A673 (cell line): ENCODE data around the gene LBX1. TPM values are rescaled to one million over a fixed set of nuclear protein-coding genes. Genes with fewer than 3 reads are reported as not detected.
A peak's percentile ranks its signal among the peaks of the same experiment; 100 is the strongest.

Experiments used
- BruUV-seq: library from RNA; stranded (reverse); fragments of 400-500 nt; replicated peaks from 2 replicates; lab custom pipeline; 2021; lab: Mats Ljungman, UMichigan
- CTCF ChIA-PET: fragments of 300-600 bp; sonication (Branson Sonifier 250); formaldehyde crosslinking; loops from one replicate; lab custom pipeline; 2022; ENCODE audit warnings: antibody characterized with exemption; lab: Charles Lee
- POLR2A ChIA-PET: fragments of 300-600 bp; sonication (Branson Sonifier 250); formaldehyde crosslinking; loops from one replicate; lab custom pipeline; 2022; ENCODE audit warnings: antibody characterized with exemption; ENCODE audit not compliant: low non-redundant PET; lab: Charles Lee
- DNase-seq: peaks from one replicate; pipeline ENCODE4 v3.0.0-alpha.2; 2015; ENCODE audit warnings: low spot score
- H3K27ac ChIP-seq: fragments of 200-600 bp; sonication (generic); 2 replicates; pipeline ENCODE4 v1.5.1; 2016; ENCODE audit warnings: mixed run types, low read depth, mild to moderate bottlenecking, mixed read lengths, antibody characterized with exemption, low read length; ENCODE audit not compliant: poor library complexity, severe bottlenecking
- H3K27me3 ChIP-seq: fragments of 200-600 bp; sonication (generic); replicated peaks from 2 replicates; pipeline ENCODE4 v1.6.1; 2017; ENCODE audit warnings: mixed run types, low read depth, mild to moderate bottlenecking, mixed read lengths, antibody characterized with exemption, low read length; ENCODE audit not compliant: insufficient read depth, poor library complexity
- H3K36me3 ChIP-seq: fragments of 200-600 bp; sonication (generic); 2 replicates; pipeline ENCODE4 v1.6.1; 2016; ENCODE audit warnings: mixed run types, mild to moderate bottlenecking, mixed read lengths, antibody characterized with exemption, low read length; ENCODE audit not compliant: insufficient read depth, poor library complexity, severe bottlenecking
- H3K4me1 ChIP-seq: fragments of 200-600 bp; sonication (generic); 2 replicates; pipeline ENCODE4 v1.6.1; 2017; ENCODE audit warnings: mixed run types, mild to moderate bottlenecking, mixed read lengths, antibody characterized with exemption, low read length; ENCODE audit not compliant: insufficient read depth, poor library complexity, severe bottlenecking
- H3K4me3 ChIP-seq: fragments of 200-600 bp; sonication (generic); 2 replicates; pipeline ENCODE4 v1.5.1; 2016; ENCODE audit warnings: low read depth, mixed run types, mild to moderate bottlenecking, mixed read lengths, low read length; ENCODE audit not compliant: poor library complexity, severe bottlenecking
- H3K9me3 ChIP-seq: fragments of 200-600 bp; sonication (generic); 2 replicates; pipeline ENCODE4 v1.6.1; 2016; ENCODE audit warnings: mixed run types, low read depth, mild to moderate bottlenecking, mixed read lengths, antibody characterized with exemption, low read length; ENCODE audit not compliant: poor library complexity, severe bottlenecking
- CTCF ChIP-seq: fragments of 300-800, 200-600 bp; sonication (generic); conservative IDR thresholded peaks from 2 replicates; pipeline ENCODE4 v1.5.1; 2017; ENCODE audit warnings: low read depth, mild to moderate bottlenecking, antibody characterized with exemption, low read length, moderate library complexity, mixed read lengths
- EZH2 ChIP-seq: fragments of 200-600 bp; sonication (generic); IDR thresholded peaks from 2 replicates; pipeline ENCODE4 v1.6.1; 2017; ENCODE audit warnings: borderline replicate concordance, low read depth, mild to moderate bottlenecking, mixed read lengths, antibody characterized with exemption, low read length; ENCODE audit not compliant: poor library complexity, severe bottlenecking
- intact Hi-C: fragments of 100-400 bp; cut with micrococcal nuclease; formaldehyde crosslinking; loops from one replicate; pipeline ENCODE4 v1.10.0; 2022; ENCODE audit not compliant: unreplicated experiment
- total RNA-seq: library from RNA; stranded (reverse); gene quantifications from 2 replicates; pipeline ENCODE4 v1.2.3, GENCODE V29; 2021

LBX1 gene
- total RNA-seq, 1 experiment from 2014 or later, result not detected

- peaks cover 6% of the 10 kb centered on the region for H3K4me1 ChIP-seq
- ChIA-PET POLR2A (no interaction called here), CTCF (interaction anchor here (0.5 to 1.5 kb wide), 4 partner anchors 24 to 298 kb away, joined by 3 to 9 read pairs (median 4); no protein-coding TSS in a partner anchor)
- H3K36me3 ChIP-seq, result no peaks in the 10 kb centered on the region
- DNase-seq, result peak; percentile 80
- no peaks in the 10 kb centered on the region for H3K9me3 ChIP-seq
- intact Hi-C loops, result loop anchor here (1.0 to 2.0 kb wide), 2 partner anchors 170 to 298 kb away; no protein-coding TSS in a partner anchor
- no TSS peak for BruUV-seq
- H3K27ac ChIP-seq, result no peak overlapping the region
- TF ChIP-seq CTCF (peak; percentile 85), EZH2 (no peak)
- H3K4me3 ChIP-seq, result no peak overlapping the region
- peaks cover 3% of the 10 kb centered on the region for H3K27me3 ChIP-seq
Observed at GRCh38 chr10:101272229-101272868, 43.1 kb upstream of the LBX1 start.

GRCh38 chr10:101270763-101271162, 41.5 kb upstream of the LBX1 start:
- Histone ChIP-seq H3K9me3 (no peaks in the 10 kb centered on the region), H3K4me3 (no peak overlapping the region), H3K27me3 (peaks cover 3% of the 10 kb centered on the region), H3K27ac (no peak overlapping the region), H3K36me3 (no peaks in the 10 kb centered on the region), H3K4me1 (peaks cover 17% of the 10 kb centered on the region)
- DNase-seq, result no peak
- TF ChIP-seq EZH2, result no peak
- no peak for TF ChIP-seq CTCF
- ChIA-PET CTCF (no interaction called here), POLR2A (no interaction called here)
- BruUV-seq, result no TSS peak
- intact Hi-C loops, result no loop called here

- CTCF ChIA-PET, result no interaction called here
- POLR2A ChIA-PET, result no interaction called here
- Histone ChIP-seq H3K27me3 (peaks cover 3% of the 10 kb centered on the region), H3K9me3 (no peaks in the 10 kb centered on the region), H3K36me3 (no peaks in the 10 kb centered on the region), H3K4me3 (no peak overlapping the region), H3K4me1 (peaks cover 17% of the 10 kb centered on the region), H3K27ac (no peak overlapping the region)
- intact Hi-C loops, result loop anchor here (5.0 kb wide), 1 partner anchor 50 kb away; no protein-coding TSS in a partner anchor
- DNase-seq, result no peak
- BruUV-seq, result no TSS peak
- TF ChIP-seq CTCF, result no peak
- TF ChIP-seq EZH2, result no peak
Observed at GRCh38 chr10:101267776-101268175, 38.5 kb upstream of the LBX1 start.
